GM12892 (cell line): ENCODE data around the gene ROPN1B.
"Not testable (repeated sequence)": the region's sequence is repeated elsewhere in the genome, so short reads cannot be mapped to it uniquely, and the experiment has no call there.

Source experiments
- DNase-seq: peaks from one replicate; pipeline ENCODE4 v3.0.0; 2011; ENCODE audit not compliant: insufficient read length
- FAIRE-seq: peaks from 2 replicates; lab custom pipeline; 2011; peaks lifted over from hg19 to GRCh38; lab: Jason Lieb, UNC
- POLR2A ChIP-seq: IDR thresholded peaks from 2 replicates; pipeline ENCODE4 v1.6.1; 2011; ENCODE audit warnings: low read depth, low read length, control low read depth
- POLR2AphosphoS5 ChIP-seq: IDR thresholded peaks from 2 replicates; pipeline ENCODE4 v1.6.1; 2011; ENCODE audit warnings: low read depth, low read length, control low read depth
- TAF1 ChIP-seq: IDR thresholded peaks from 2 replicates; pipeline ENCODE4 v1.6.1; 2011; ENCODE audit warnings: low read depth, mild to moderate bottlenecking, control low read depth, low read length, borderline replicate concordance

Gene ROPN1B

GRCh38 chr3:125957020-125957419 is 12.0 kb upstream of the ROPN1B start:
- DNase-seq, FAIRE-seq: not testable (repeated sequence)

GRCh38 chr3:125957674-125958510 is 11.1 kb upstream of the ROPN1B start:
- no peak for TF ChIP-seq TAF1
- no peak for TF ChIP-seq POLR2AphosphoS5
- TF ChIP-seq POLR2A, result no peak
- peak; percentile 6 for DNase-seq
- FAIRE-seq, result no peak

- TF ChIP-seq POLR2AphosphoS5, result no peak
- no peak for TF ChIP-seq TAF1
- TF ChIP-seq POLR2A, result no peak
- DNase-seq, result no peak
- no peak for FAIRE-seq
Observed at GRCh38 chr3:125958511-125959316, 10.3 kb upstream of the ROPN1B start.

GRCh38 chr3:125959317-125960065 is 9.5 kb upstream of the ROPN1B start:
- FAIRE-seq, result no peak
- TF ChIP-seq POLR2A (no peak), POLR2AphosphoS5 (no peak), TAF1 (no peak)
- DNase-seq, result peak; percentile 5

GRCh38 chr3:125960066-125960424 is 8.9 kb upstream of the ROPN1B start:
- FAIRE-seq (no peak), DNase-seq (peak; percentile 7)
- TF ChIP-seq POLR2AphosphoS5, result no peak

GRCh38 chr3:125960456-125961288 is 8.3 kb upstream of the ROPN1B start:
- DNase-seq, result peak; percentile 5
- no peak for FAIRE-seq

GRCh38 chr3:125961289-125961589 is 7.7 kb upstream of the ROPN1B start:
- FAIRE-seq (no peak), DNase-seq (no peak)
- TF ChIP-seq POLR2A (no peak), POLR2AphosphoS5 (no peak), TAF1 (no peak)

More at GRCh38 chr3:125960456-125961288, 8.3 kb upstream of the ROPN1B start:
- TF ChIP-seq POLR2A, result no peak
- no peak for TF ChIP-seq TAF1
- no peak for TF ChIP-seq POLR2AphosphoS5

- FAIRE-seq, result not testable (repeated sequence)
Observed at GRCh38 chr3:125963834-125964233, 5.1 kb upstream of the ROPN1B start.

GRCh38 chr3:125965505-125965904 is 3.5 kb upstream of the ROPN1B start:
- TF ChIP-seq POLR2AphosphoS5 (no peak), TAF1 (no peak), POLR2A (no peak)
- DNase-seq (no peak), FAIRE-seq (no peak)

More at GRCh38 chr3:125963834-125964233, 5.1 kb upstream of the ROPN1B start:
- not testable (repeated sequence) for DNase-seq

- no peak for FAIRE-seq
- DNase-seq, result no peak
- TF ChIP-seq POLR2A, result no peak
- no peak for TF ChIP-seq POLR2AphosphoS5
- TF ChIP-seq TAF1, result no peak
Observed at GRCh38 chr3:125967156-125967555, 1.8 kb upstream of the ROPN1B start.

- not testable (repeated sequence) for DNase-seq, FAIRE-seq
Observed at GRCh38 chr3:125968121-125968520, 857 bp upstream of the ROPN1B start.

- not testable (repeated sequence) for DNase-seq
- peak; percentile 99 for FAIRE-seq
Observed at GRCh38 chr3:125971997-125972944, 3.3 kb downstream of the ROPN1B start.

- DNase-seq, FAIRE-seq: not testable (repeated sequence)
Observed at GRCh38 chr3:125975245-125976002, 6.4 kb downstream of the ROPN1B start.

- not testable (repeated sequence) for FAIRE-seq, DNase-seq
Observed at GRCh38 chr3:125976003-125976390, 7.0 kb downstream of the ROPN1B start.
